H1 (cell line): Measurements from ENCODE around the gene DNAJC6. TPM values are rescaled to one million over a fixed set of nuclear protein-coding genes. Genes with fewer than 3 reads are reported as not detected.

Experiments used
- CTCF ChIA-PET: fragments of 300-600 bp; sonication (Branson Sonifier 250); formaldehyde crosslinking; loops from one replicate; lab custom pipeline; 2021; ENCODE audit not compliant: partially characterized antibody; lab: Charles Lee
- POLR2A ChIA-PET: fragments of 300-600 bp; sonication (Branson Sonifier 250); formaldehyde crosslinking; loops from one replicate; lab custom pipeline; 2021; ENCODE audit warnings: inconsistent platforms; ENCODE audit not compliant: partially characterized antibody; lab: Charles Lee
- DNase-seq, 2 experiments: peaks; one replicate each; pipeline versions ENCODE4 v3.0.0 to v3.0.0-alpha.2; 2010 to 2022; ENCODE audit warnings: low spot score in 2 of 2, low read depth in 1 of 2, mixed read lengths in 1 of 2
- FAIRE-seq: peaks from 2 replicates; lab custom pipeline; 2011; peaks lifted over from hg19 to GRCh38; lab: Jason Lieb, UNC
- H2AFZ ChIP-seq: 2 replicates; pipeline ENCODE4 v1.8.1; 2012; ENCODE audit warnings: low read length, inconsistent platforms
- H2AK5ac ChIP-seq: 2 replicates; pipeline ENCODE4 v1.6.1; 2013; ENCODE audit warnings: low read depth, low read length
- H2BK120ac ChIP-seq: replicated peaks from 2 replicates; pipeline ENCODE3; 2013; ENCODE audit warnings: low read depth, low read length, inconsistent platforms
- H2BK12ac ChIP-seq: 2 replicates; pipeline ENCODE4 v1.6.1; 2013; ENCODE audit warnings: low read depth, low read length
- H2BK15ac ChIP-seq: 2 replicates; pipeline ENCODE4 v1.6.1; 2013; ENCODE audit warnings: low read length
- H2BK20ac ChIP-seq: 2 replicates; pipeline ENCODE4 v1.6.1; 2013; ENCODE audit warnings: low read length
- H2BK5ac ChIP-seq: 2 replicates; pipeline ENCODE4 v1.6.1; 2013; ENCODE audit warnings: low read depth, low read length
- H3K14ac ChIP-seq: 2 replicates; pipeline ENCODE4 v1.6.1; 2013; ENCODE audit warnings: inconsistent platforms; ENCODE audit not compliant: insufficient read length
- H3K18ac ChIP-seq: 2 replicates; pipeline ENCODE4 v1.6.1; 2013; ENCODE audit warnings: low read length; ENCODE audit errors: extremely low read depth
- H3K23ac ChIP-seq: 2 replicates; pipeline ENCODE4 v1.6.1; 2013; ENCODE audit warnings: inconsistent platforms; ENCODE audit not compliant: insufficient read length
- H3K23me2 ChIP-seq: 2 replicates; pipeline ENCODE4 v1.6.1; 2013; ENCODE audit warnings: low read depth, low read length
- H3K27ac ChIP-seq: 2 replicates; pipeline ENCODE4 v1.6.1; 2011; ENCODE audit warnings: low read depth, low read length, inconsistent platforms
- H3K27me3 ChIP-seq, 4 experiments: replicated peaks in 1 of 4; 1 replicate in 1 of 4; 2 replicates in 3 of 4; pipeline versions ENCODE4 v1.6.1 to v1.8.1; 2011 to 2013; ENCODE audit warnings: low read length in 3 of 4, mild to moderate bottlenecking in 3 of 4, inconsistent platforms in 2 of 4, mixed read lengths in 2 of 4, moderate library complexity in 1 of 4; ENCODE audit not compliant: control insufficient read depth in 3 of 4, insufficient read depth in 3 of 4; ENCODE audit errors: extremely low read depth in 1 of 4
- H3K36me3 ChIP-seq, 4 experiments: 2 replicates each; pipeline versions ENCODE4 v1.6.1 to v1.8.1; 2011 to 2013; ENCODE audit warnings: mild to moderate bottlenecking in 4 of 4, low read length in 3 of 4, moderate library complexity in 2 of 4, control low read depth in 1 of 4, inconsistent platforms in 1 of 4; ENCODE audit not compliant: insufficient read depth in 4 of 4, control insufficient read depth in 2 of 4
- H3K4ac ChIP-seq: replicated peaks from 2 replicates; pipeline ENCODE3; 2013; ENCODE audit warnings: low read length, low read depth, mixed read lengths, inconsistent platforms; ENCODE audit not compliant: insufficient read length
- H3K4me1 ChIP-seq, 4 experiments: replicated peaks in 1 of 4; 1 replicate in 1 of 4; 2 replicates in 3 of 4; pipeline versions ENCODE4 v1.6.1 to v1.8.1; 2011 to 2013; ENCODE audit warnings: low read length in 3 of 4, inconsistent platforms in 2 of 4, mixed read lengths in 1 of 4; ENCODE audit not compliant: insufficient read depth in 4 of 4, control insufficient read depth in 3 of 4
- H3K4me2 ChIP-seq, 2 experiments: 2 replicates each; pipeline versions ENCODE4 v1.6.1 to v1.8.1; 2011 to 2013; ENCODE audit warnings: low read depth in 2 of 2, low read length in 2 of 2, control low read depth in 1 of 2, inconsistent platforms in 1 of 2, mild to moderate bottlenecking in 1 of 2; ENCODE audit not compliant: insufficient read depth in 1 of 2
- H3K4me3 ChIP-seq, 4 experiments: fragments of 200-600, 300-600 bp in 1 of 4; sonication (generic), shearing (Covaris generic), sonication (Bioruptor Twin) in 1 of 4; 2 replicates each; pipeline versions ENCODE4 v1.5.1 to v1.8.1; 2011 to 2016; ENCODE audit warnings: low read length in 4 of 4, low read depth in 3 of 4, control low read depth in 2 of 4, inconsistent platforms in 2 of 4, mild to moderate bottlenecking in 2 of 4, mixed read lengths in 1 of 4, moderate library complexity in 1 of 4; ENCODE audit not compliant: insufficient read depth in 2 of 4; ENCODE audit errors: extremely low read depth in 1 of 4
- H3K56ac ChIP-seq: replicated peaks from 2 replicates; pipeline ENCODE3; 2013; ENCODE audit warnings: low read depth, mild to moderate bottlenecking, mixed read lengths, low read length, inconsistent platforms; ENCODE audit not compliant: insufficient read length
- H3K79me1 ChIP-seq: 2 replicates; pipeline ENCODE4 v1.6.1; 2013; ENCODE audit warnings: low read depth, low read length, control low read depth
- H3K79me2 ChIP-seq, 2 experiments: 2 replicates each; pipeline versions ENCODE4 v1.6.1 to v1.8.1; 2012 to 2013; ENCODE audit warnings: low read length in 2 of 2, mild to moderate bottlenecking in 2 of 2, inconsistent platforms in 1 of 2; ENCODE audit not compliant: insufficient read depth in 2 of 2, control insufficient read depth in 1 of 2
- H3K9ac ChIP-seq, 4 experiments: replicated peaks in 1 of 4; 1 replicate in 1 of 4; 2 replicates in 3 of 4; pipeline versions ENCODE4 v1.6.1 to v1.8.1; 2011 to 2013; ENCODE audit warnings: low read depth in 3 of 4, low read length in 3 of 4, control low read depth in 2 of 4, mild to moderate bottlenecking in 2 of 4, moderate library complexity in 2 of 4, inconsistent platforms in 1 of 4; ENCODE audit errors: extremely low read depth in 1 of 4
- H3K9me3 ChIP-seq, 2 experiments: 2 replicates each; pipeline versions ENCODE4 v1.6.1 to v1.8.1; 2012 to 2013; ENCODE audit warnings: mild to moderate bottlenecking in 2 of 2, moderate library complexity in 2 of 2, control low read depth in 1 of 2, inconsistent platforms in 1 of 2, low read depth in 1 of 2, low read length in 1 of 2, mixed read lengths in 1 of 2; ENCODE audit not compliant: insufficient read depth in 2 of 2
- H4K20me1 ChIP-seq, 2 experiments: replicated peaks in 1 of 2; 2 replicates each; pipeline versions ENCODE3 to v1.8.1; 2011 to 2013; ENCODE audit warnings: inconsistent platforms in 2 of 2, low read length in 2 of 2, mild to moderate bottlenecking in 1 of 2; ENCODE audit not compliant: insufficient read depth in 2 of 2, control insufficient read depth in 1 of 2
- H4K5ac ChIP-seq: 2 replicates; pipeline ENCODE4 v1.6.1; 2013; ENCODE audit warnings: low read length, low read depth, mixed read lengths, inconsistent platforms; ENCODE audit not compliant: insufficient read length
- H4K8ac ChIP-seq: 2 replicates; pipeline ENCODE4 v1.8.0; 2013; ENCODE audit warnings: mild to moderate bottlenecking, moderate library complexity, low read length, inconsistent platforms; ENCODE audit not compliant: insufficient read depth; ENCODE audit errors: extremely low read depth
- H4K91ac ChIP-seq: replicated peaks from 2 replicates; pipeline ENCODE3; 2013; ENCODE audit warnings: low read length, mixed read lengths, inconsistent platforms; ENCODE audit not compliant: insufficient read length
- PHF8 ChIP-seq: fragments of 200-600 bp; sonication (generic); conservative IDR thresholded peaks from 2 replicates; pipeline ENCODE4 v1.7.1; 2012; ENCODE audit warnings: low read depth, mild to moderate bottlenecking, inconsistent platforms, low read length, moderate library complexity
- WGBS, 2 experiments: shearing (Covaris generic) in 1 of 2; methylation state at CpG; one replicate each; pipeline versions ENCODE4 v1.1.6 to v1.1.7; 2013 to 2015; ENCODE audit warnings: low lambda C conversion rate in 2 of 2, mixed read lengths in 2 of 2, inconsistent platforms in 1 of 2, low coverage in 1 of 2, missing lambda C conversion rate in 1 of 2; ENCODE audit not compliant: insufficient replicate concordance in 2 of 2, insufficient coverage in 1 of 2, insufficient read length in 1 of 2; ENCODE audit errors: extremely low coverage in 1 of 2, missing lambda C conversion rate in 1 of 2; 5-methylcytosine and 5-hydroxymethylcytosine counted together
- polyA plus RNA-seq, 7 experiments: library from polyadenylated mRNA; depleted of rRNA in 3 of 7; stranded (reverse) in 5 of 7; unstranded in 2 of 7; fragments of >200 nt in 5 of 7; fragments of 200-250 nt in 2 of 7; gene quantifications; 1 replicate in 5 of 7; 2 replicates in 1 of 7; 4 replicates in 1 of 7; pipeline versions ENCODE4 v1.2.1 to v1.2.3, GENCODE V29; 2011 to 2013; ENCODE audit warnings: missing spikeins in 2 of 7, mixed read lengths in 2 of 7
- total RNA-seq: library from RNA; stranded (reverse); fragmentation: NEBNext Ultra II Directional; extraction: Animal tissue kit (Norgen Biotek cat#: 25700); gene quantifications from 2 replicates; pipeline ENCODE4 v1.2.1, GENCODE V29; 2021

The DNAJC6 gene
- total and polyA plus RNA-seq, 2 of the 8 experiments (the other 6 are each of a cell fraction or from before 2014, with no cell fraction given) = 1.6 to 3.0 TPM

- no peak overlapping the region for H2BK5ac ChIP-seq
- H3K4me3 ChIP-seq = no peak overlapping the region
- no peak overlapping the region for H4K91ac ChIP-seq
- H3K4me1 ChIP-seq = no peaks in the 10 kb centered on the region; a peak in 1 of 7 replicates
- no peak for TF ChIP-seq PHF8
- no peak overlapping the region for H3K4ac ChIP-seq
- no peak overlapping the region for H2BK15ac ChIP-seq
- POLR2A ChIA-PET = interaction anchor here (1.5 kb wide), 1 partner anchor 10 kb away, joined by 5 read pairs; no protein-coding TSS in a partner anchor
- H3K4me2 ChIP-seq = no peak overlapping the region
- no peak overlapping the region for H2AK5ac ChIP-seq
- H3K79me2 ChIP-seq = no peaks in the 10 kb centered on the region
- H3K9ac ChIP-seq = no peak overlapping the region
- H2BK20ac ChIP-seq = no peak overlapping the region
- no peak overlapping the region for H3K14ac ChIP-seq
- DNase-seq (no peak), FAIRE-seq (no peak)
- no peaks in the 10 kb centered on the region for H3K36me3 ChIP-seq
- no peaks in the 10 kb centered on the region for H3K23me2 ChIP-seq
- 33% methylated on average over 1 of the region's 1 CpG; no CpG with 5 or more reads in 1 of the 2 experiments for WGBS, 2 experiments
- no peak overlapping the region for H3K18ac ChIP-seq
- CTCF ChIA-PET = interaction anchor here (0.9 to 1.5 kb wide), 3 partner anchors 10 to 91 kb away, joined by 3 to 4 read pairs (median 3); no protein-coding TSS in a partner anchor
- H4K5ac ChIP-seq = no peak overlapping the region
- H3K27ac ChIP-seq = no peak overlapping the region
- H3K9me3 ChIP-seq = no peaks in the 10 kb centered on the region
- H3K23ac ChIP-seq = no peak overlapping the region
- no peaks in the 10 kb centered on the region for H4K20me1 ChIP-seq
- H4K8ac ChIP-seq = no peak overlapping the region
- no peaks in the 10 kb centered on the region for H3K79me1 ChIP-seq
- no peak overlapping the region for H3K56ac ChIP-seq
- H2AFZ ChIP-seq = no peak overlapping the region
- no peaks in the 10 kb centered on the region for H3K27me3 ChIP-seq
- H2BK12ac ChIP-seq = no peak overlapping the region
- no peak overlapping the region for H2BK120ac ChIP-seq
Measured at GRCh38 chr1:65409314-65409713, 100.0 kb downstream of the DNAJC6 start.
